T-helper 22 cell (primary cell): Measurements from ENCODE around the gene IFI27L2.

Source experiments
- DNase-seq: peaks from one replicate; pipeline ENCODE4 v3.0.0-alpha.2; 2020; ENCODE audit warnings: low read depth

Gene IFI27L2

GRCh38 chr14:94152676-94153075, 23.3 kb upstream of the IFI27L2 start:
- DNase-seq: no peak

GRCh38 chr14:94145902-94146527, 16.6 kb upstream of the IFI27L2 start:
- DNase-seq: no peak

GRCh38 chr14:94144765-94145164, 15.4 kb upstream of the IFI27L2 start:
- no peak for DNase-seq

GRCh38 chr14:94143711-94144110, 14.3 kb upstream of the IFI27L2 start:
- DNase-seq: no peak

GRCh38 chr14:94143239-94143638, 13.8 kb upstream of the IFI27L2 start:
- no peak for DNase-seq

- DNase-seq: no peak
Measured at GRCh38 chr14:94142836-94143235, 13.4 kb upstream of the IFI27L2 start.

GRCh38 chr14:94142247-94142646, 12.8 kb upstream of the IFI27L2 start:
- DNase-seq: no peak

- no peak for DNase-seq
Measured at GRCh38 chr14:94139421-94139820, 10.0 kb upstream of the IFI27L2 start.

- DNase-seq: no peak
Measured at GRCh38 chr14:94139006-94139405, 9.6 kb upstream of the IFI27L2 start.

DNA sequence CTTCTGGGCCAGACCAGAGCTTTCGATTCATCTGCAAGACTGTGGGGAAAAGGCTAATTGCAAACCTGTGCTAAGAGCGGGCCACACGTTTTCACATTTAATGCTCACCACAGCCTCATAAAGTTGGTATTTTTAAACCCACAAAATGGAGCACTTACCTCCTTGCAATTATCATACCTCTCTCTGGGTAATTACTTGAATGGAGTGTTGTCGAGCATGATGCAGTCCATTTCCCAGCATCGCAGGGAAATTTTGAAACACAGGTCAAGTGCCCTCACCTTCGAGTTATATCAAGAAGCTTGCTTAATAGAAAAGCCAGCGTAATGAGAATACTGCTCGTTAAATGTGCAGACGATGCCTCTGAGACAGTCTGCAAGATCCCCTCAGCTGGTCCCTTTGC, 8.8 kb upstream of the IFI27L2 start:
- DNase-seq: no peak

DNA sequence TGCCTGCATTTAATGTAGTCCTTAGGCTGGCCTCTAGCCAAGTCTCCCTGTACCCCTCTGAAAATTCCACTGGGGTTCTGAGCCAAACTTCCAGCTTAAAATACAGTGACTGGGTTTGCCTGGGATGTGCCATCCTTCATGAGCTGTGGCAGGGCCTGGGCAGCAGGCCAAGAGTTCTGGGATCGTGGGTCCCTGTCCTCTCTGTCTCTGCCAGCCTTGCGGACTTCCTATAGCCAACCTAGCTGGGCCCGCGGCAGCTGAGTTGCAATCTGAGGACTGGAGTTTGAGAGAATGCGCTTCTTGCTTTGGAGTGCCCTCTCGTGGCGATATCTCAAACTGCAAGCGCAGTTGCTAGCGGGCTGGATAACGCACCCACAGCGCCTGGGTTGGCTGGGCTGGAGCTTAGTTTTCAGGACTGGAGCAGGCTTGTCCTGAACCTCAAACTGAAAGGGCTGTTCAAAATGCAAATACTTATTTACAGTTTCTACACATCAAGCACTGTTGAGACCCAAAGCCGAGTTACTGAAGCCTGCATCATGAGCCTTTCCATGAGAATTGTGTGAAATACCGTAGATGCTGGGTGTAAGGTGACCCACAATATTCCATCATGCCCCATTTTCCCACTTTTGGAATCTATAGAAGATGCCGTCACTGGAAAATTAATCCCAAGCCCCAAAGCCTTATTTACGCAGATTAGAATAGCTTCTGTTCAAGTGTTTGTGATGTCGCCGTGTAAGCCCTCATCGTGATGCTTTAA, 7.3 kb upstream of the IFI27L2 start:
- peak; percentile 57 for DNase-seq

DNA sequence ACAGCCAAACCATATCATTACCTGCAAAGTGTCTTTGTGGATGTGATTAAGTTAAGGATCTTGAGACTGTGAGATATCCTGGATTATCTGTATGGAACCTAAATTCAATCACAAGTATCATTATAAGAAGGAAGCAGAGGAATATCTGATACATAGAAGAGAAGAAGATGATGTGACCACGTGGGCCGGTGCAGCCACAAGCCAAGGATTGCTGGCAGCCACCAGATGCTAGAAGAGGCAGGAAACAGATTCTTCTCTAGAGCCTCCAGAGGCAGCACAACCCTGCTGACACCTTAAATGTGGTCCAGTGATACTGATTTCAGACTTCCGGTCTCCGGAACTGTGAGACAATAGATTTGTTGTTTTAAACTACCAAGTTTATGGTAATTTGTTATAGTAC, 6.1 kb upstream of the IFI27L2 start:
- DNase-seq: no peak

DNA sequence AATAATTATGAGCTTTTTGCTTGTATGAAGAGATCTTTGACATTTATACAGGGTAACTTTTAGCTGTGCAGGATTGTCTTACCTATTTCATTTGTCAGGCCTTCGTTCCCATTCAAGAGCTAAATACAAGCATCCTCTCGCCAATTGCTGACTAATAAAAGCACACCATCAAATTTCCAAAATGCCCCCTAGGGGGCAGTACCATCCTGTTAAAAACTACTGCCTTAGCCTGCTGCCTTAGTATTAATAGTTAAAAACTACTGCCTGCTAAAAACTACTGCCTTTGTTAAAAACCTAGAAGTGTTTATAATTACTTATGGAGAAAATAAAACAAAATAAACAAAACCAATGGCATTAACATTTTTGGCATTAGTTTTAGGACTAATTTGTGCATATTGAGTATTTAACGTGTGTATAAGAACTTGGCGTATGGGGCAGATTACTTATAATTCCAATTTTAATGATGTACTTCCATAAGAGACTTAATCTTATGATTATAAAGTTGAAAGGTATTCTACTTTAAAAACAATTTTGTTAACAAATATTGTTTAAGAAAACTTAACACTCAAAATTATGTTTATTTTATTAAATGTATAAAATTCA, 3.0 kb upstream of the IFI27L2 start:
- DNase-seq: peak; percentile 20

DNA sequence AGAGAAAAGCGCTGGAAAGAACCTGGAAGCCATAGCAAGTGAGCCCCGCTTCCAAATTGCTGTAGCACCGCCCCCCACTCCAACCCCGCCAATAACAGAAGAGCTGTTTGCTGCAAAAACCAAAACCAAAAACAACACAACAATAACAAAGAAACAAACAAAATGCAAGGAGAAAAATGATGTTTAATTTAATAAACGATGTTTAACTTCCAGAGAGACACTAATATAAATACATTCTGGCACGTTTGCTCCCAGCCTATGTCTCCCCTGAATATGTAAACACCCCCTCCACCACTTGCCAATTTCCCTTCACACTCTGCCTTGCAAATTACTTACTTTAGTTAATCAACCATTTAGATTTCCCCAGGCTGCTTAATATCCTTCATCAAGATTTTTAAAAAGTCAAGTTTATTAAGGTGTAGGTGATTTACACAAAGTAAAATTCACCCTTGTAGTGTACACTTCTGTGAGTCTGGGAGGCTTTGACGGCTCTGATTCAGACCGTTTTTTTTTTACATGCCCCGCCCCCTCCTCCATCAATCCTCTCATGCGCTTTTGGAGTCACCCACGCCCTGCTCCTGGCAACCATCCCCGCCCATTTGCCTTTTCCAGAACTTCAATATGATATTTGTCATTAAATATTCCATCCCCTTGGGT, 482 bp upstream of the IFI27L2 start:
- peak; percentile 13 for DNase-seq

GRCh38 chr14:94128216-94128839, 1.1 kb downstream of the IFI27L2 start:
- DNase-seq: no peak

GRCh38 chr14:94127330-94127729, 2.1 kb downstream of the IFI27L2 start:
- no peak for DNase-seq

DNA sequence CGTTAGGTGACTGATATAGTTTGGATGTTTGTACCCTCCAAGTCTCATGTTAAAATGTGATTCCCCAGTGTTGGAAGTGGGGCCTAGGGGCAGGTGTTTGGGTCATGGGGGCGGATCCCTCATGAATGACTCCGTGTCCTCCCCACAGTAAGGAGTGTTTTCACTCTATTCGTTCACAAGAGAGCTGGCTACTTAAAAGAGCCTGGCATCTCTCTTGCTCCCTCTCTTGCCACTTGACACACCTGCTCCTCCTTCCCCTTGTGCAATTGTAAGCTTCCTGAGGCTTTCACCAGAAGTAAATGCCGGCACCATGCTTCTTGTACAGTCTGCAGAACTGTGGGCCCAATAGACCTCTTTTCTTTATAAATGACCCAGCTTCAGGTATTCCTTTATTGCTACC, 2.6 kb downstream of the IFI27L2 start:
- DNase-seq: no peak

GRCh38 chr14:94126419-94126677, 3.1 kb downstream of the IFI27L2 start:
- DNase-seq: no peak

- no peak for DNase-seq
Measured at GRCh38 chr14:94125659-94126418, 3.6 kb downstream of the IFI27L2 start.

- DNase-seq: no peak
Measured at GRCh38 chr14:94124582-94125377, 4.6 kb downstream of the IFI27L2 start.

DNA sequence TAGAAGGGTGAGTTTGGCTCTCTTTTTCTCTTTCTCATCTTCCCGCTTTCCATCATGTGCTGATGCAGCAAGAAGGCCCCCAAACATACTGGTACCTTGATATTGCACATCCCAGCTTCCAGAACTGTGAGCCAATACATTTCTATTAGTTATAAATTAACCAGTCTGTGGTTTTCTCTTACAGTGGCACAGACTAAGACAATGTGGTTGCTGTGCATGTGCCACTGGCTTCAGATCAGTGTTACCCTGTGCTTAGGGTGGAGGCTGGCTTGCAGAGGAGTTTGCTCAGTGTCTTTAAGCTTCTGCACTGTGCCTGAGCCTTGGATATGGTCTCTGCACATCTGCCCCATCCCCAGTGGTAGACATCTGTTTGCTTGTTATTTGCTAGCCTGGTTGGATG, 5.5 kb downstream of the IFI27L2 start:
- DNase-seq: no peak
